Mononuclear cell (primary cell): ENCODE data around the gene PTPRM. TPM values are rescaled to one million over a fixed set of nuclear protein-coding genes. Genes with fewer than 3 reads are reported as not detected.

Experiments used
- H3K27me3 ChIP-seq: 2 replicates; pipeline ENCODE4 v1.6.0; 2011; ENCODE audit warnings: low read length, control low read depth; ENCODE audit not compliant: insufficient read depth
- H3K4me1 ChIP-seq: 2 replicates; pipeline ENCODE4 v1.5.1; 2011; ENCODE audit warnings: mild to moderate bottlenecking, low read length, control low read depth; ENCODE audit not compliant: insufficient read depth
- H3K4me3 ChIP-seq: 2 replicates; pipeline ENCODE4 v1.5.1; 2011; ENCODE audit warnings: mild to moderate bottlenecking, low read length, moderate library complexity
- H3K9me3 ChIP-seq: 2 replicates; pipeline ENCODE4 v1.5.1; 2011; ENCODE audit warnings: low read depth, mild to moderate bottlenecking, control low read depth, low read length
- total RNA-seq: library from RNA; depleted of rRNA; stranded (reverse); fragments of >200 nt; gene quantifications from one replicate; pipeline ENCODE4 v1.2.3, GENCODE V29; 2012

The PTPRM gene
- total RNA-seq, 1 donor = 8.0 TPM

DNA sequence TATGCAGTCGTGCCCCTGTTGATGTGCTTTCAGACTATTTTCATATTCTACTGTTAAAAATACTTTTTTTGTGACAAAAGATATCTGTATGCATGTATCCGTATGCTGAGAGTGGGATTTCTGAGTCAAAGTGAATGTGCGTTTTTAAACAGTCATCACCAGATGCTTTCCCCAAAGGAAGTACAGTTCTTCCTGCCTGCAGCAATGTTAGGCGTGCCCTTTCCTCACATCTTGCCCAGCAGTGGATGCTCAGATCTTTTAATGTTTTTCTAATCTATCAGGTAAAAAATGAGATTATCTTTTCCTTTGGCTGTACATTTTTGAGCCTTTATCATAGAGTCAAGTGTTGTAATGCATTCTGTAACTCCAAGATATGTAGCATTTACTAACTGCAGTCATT, 111.7 kb downstream of the PTPRM start:
- no peaks in the 10 kb centered on the region for H3K4me1 ChIP-seq
- H3K4me3 ChIP-seq = no peak overlapping the region
- no peaks in the 10 kb centered on the region for H3K9me3 ChIP-seq
- no peaks in the 10 kb centered on the region for H3K27me3 ChIP-seq

DNA sequence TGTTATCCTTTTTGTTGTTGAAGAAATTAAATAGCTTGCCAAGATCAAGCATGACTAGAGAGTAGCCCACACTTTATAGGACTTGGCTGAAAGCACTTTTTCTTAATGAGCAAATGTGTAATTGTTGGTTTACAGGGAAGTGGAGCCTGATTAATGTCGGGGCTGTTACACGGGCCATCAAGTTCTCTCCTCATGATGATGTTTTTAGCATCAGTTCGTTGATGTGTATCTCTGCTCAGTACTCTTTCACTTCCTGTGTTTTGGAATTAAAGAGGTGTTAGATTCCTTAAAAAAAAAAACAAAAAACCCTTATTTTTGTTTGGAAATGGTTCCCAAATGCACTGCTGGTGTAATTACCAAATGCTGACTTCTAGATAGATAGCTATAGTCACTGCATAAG, 114.2 kb downstream of the PTPRM start:
- Histone ChIP-seq H3K4me1 (no peaks in the 10 kb centered on the region), H3K4me3 (no peak overlapping the region), H3K27me3 (no peaks in the 10 kb centered on the region), H3K9me3 (no peaks in the 10 kb centered on the region)

DNA sequence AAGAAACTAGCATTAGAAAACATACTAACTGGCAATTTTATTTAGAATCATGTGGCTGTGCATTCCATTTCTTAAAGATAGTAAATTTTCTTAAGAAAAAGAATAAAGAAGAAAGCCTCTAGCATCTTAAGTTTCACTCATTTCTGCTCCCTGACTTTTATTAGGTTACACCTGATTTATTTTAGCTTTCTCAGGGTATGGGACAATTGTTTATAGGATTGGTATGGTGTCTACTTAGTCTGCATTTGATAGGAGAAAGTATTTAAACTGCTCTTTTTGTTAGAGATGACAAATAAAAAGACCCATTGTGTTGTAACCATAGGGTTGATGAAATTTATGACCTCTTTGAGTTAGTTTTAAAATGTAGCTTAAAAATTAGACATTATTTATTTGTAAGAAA, 115.2 kb downstream of the PTPRM start:
- no peaks in the 10 kb centered on the region for H3K4me1 ChIP-seq
- H3K4me3 ChIP-seq = no peak overlapping the region
- H3K27me3 ChIP-seq = no peaks in the 10 kb centered on the region
- H3K9me3 ChIP-seq = no peaks in the 10 kb centered on the region

DNA sequence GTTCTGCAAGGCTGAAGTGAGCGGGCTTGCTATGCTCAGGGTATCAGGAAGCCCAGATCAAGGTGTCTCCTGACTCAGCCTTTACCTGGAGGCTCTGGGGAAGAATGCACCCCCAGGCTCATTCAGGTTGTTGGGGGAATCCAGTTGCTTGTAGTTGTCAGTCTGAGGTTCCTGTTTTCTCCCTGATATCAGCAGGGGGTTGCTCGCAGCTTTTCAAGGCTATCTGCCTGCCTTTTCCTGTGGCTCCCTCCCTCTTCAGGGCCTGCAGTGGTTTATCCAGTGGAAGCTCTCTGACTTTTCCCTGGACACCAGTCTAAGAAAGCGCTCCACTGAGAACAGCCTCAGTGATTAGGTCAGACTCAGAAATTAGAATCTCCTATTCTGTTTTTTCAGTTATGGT, 116.6 kb downstream of the PTPRM start:
- Histone ChIP-seq H3K4me1 (no peaks in the 10 kb centered on the region), H3K9me3 (no peaks in the 10 kb centered on the region), H3K4me3 (no peak overlapping the region), H3K27me3 (no peaks in the 10 kb centered on the region)

DNA sequence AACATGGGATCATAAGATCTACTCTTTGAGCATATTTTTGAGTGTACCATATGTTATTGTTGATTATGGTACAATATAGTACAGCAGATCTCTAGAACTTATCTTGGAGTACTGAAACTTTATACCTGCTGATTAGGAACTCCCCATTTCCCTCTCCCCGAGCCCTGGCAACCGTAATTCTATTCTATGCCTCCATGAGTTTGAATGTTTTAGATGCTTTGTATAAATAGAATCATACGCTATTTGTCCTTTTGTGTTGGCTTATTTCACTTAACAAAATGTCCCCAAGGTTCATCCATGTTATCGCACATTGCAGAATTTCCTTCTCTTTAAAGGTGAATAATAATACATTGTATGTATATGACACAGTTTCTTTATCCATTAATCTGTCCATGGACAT, 117.2 kb downstream of the PTPRM start:
- Histone ChIP-seq H3K4me1 (no peaks in the 10 kb centered on the region), H3K9me3 (no peaks in the 10 kb centered on the region), H3K4me3 (no peak overlapping the region)

DNA sequence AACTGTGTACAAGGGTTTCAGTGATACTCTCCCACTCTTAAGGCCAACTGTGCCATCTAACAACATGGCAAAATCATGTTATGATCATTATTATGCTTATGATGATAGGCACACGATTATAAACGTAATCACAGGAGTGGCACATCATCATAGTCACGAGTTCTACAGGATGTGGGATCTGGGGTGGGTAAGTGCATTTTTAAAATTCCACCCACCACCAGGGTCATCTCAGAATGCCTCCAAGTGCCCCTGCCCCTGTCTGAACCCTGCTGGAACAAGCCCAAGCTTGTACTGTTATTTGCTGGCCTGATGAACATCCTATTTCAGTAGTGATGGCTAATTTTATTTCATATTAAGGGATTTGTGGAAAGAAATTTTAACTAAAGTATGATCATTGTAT, 117.8 kb downstream of the PTPRM start:
- H3K4me1 ChIP-seq = no peaks in the 10 kb centered on the region
- no peaks in the 10 kb centered on the region for H3K27me3 ChIP-seq
- no peak overlapping the region for H3K4me3 ChIP-seq
- H3K9me3 ChIP-seq = no peaks in the 10 kb centered on the region

More for the DNA sequence above, 117.2 kb downstream of the PTPRM start:
- no peaks in the 10 kb centered on the region for H3K27me3 ChIP-seq

DNA sequence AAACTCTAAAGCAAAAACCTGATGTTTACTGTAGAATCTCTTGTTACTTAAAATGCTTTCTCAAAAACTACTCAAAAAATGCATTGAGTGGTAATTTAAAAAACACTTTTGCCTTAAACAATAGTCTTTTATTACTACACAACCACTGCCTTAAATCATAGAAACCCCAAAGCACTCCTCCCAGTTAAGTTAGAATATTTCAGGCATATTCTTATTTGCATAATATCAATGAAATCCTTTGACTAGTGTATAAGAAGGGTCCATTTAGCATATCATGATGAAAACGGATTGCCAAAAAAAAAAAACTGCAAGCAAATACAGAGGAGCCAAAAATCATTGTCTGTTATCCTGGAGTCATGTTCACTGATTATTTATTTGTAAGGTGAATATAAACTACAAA, 119.2 kb downstream of the PTPRM start:
- Histone ChIP-seq H3K4me1 (no peaks in the 10 kb centered on the region), H3K9me3 (no peaks in the 10 kb centered on the region), H3K4me3 (no peak overlapping the region), H3K27me3 (no peaks in the 10 kb centered on the region)

DNA sequence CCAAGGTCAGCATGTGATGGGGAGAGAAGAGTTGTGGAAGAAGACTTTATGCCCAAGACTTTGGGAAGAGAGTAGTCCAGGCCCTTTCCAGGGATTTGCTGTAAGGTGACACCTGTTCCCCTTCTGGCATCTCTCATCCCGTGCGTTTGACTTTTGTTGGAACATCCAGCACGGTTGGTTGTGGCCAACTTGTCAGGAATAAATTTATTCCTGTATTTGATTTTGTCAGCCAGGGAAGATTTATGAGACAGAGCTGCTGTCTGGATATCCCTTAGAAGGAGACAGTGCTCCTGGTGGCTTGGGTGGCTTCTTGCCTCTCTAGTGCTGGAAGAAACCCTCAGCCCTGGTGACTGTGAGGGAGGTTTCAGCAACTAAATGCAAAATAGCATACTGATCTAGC, 121.5 kb downstream of the PTPRM start:
- no peaks in the 10 kb centered on the region for H3K4me1 ChIP-seq
- H3K27me3 ChIP-seq = no peaks in the 10 kb centered on the region
- H3K9me3 ChIP-seq = no peaks in the 10 kb centered on the region
- no peak overlapping the region for H3K4me3 ChIP-seq

DNA sequence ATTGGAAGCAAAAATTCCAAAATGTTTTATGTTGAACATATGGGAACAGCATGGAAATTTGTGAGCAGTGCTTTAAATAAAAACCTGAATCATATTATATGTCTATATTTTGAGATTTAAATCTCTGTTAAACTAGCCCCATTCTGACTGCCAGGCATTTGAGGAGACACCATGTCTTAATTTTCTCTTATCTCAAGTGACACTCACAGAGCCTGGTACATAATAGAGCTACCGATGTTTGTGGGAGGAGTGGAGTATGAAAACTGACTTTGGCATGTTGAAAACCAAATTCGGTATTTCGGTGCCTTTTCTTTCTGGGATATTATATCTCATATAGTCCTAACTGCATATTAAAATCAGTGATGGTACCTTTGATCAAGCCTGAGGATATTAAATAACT, 124.1 kb downstream of the PTPRM start:
- Histone ChIP-seq H3K4me1 (no peaks in the 10 kb centered on the region), H3K27me3 (no peaks in the 10 kb centered on the region), H3K4me3 (no peak overlapping the region), H3K9me3 (no peaks in the 10 kb centered on the region)

DNA sequence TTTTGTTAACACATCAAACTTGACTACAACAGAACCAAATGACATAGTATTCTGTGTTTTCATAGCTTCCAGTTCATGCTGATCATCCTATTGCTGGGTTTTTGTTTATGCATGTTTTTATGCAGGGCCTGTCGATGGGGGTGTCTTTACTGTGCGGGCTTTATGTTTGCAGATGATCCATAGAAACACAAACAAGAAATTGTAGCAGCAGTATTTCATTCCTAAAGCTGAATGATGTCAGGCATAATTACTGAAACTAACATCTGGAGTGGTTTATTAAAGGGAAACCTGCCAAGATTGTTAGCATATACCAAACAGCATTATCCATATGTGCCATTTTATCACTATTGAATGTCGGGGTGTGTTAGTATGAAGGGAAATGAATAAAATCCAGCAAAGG, 129.7 kb downstream of the PTPRM start:
- Histone ChIP-seq H3K27me3 (no peaks in the 10 kb centered on the region), H3K4me1 (no peaks in the 10 kb centered on the region), H3K4me3 (no peak overlapping the region), H3K9me3 (no peaks in the 10 kb centered on the region)

DNA sequence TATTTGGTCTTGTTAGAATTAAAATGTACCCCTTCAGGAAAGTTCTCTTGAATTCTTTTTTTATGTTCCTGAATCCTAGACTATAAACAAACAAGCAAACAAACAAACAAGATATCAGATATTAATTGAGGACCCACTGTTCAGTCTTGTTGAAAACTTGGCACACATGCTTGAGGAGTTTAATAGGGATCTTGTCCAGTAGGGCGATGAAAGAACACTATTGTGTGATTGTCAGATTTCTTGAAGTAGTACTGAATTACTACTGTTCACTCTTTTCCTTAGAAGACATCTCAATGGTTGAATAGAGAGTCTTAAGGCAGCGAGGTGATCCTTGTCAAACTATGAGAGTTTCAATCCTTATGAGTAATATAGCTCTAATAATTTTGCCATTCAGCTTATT, 130.2 kb downstream of the PTPRM start:
- Histone ChIP-seq H3K9me3 (no peaks in the 10 kb centered on the region), H3K27me3 (no peaks in the 10 kb centered on the region), H3K4me1 (no peaks in the 10 kb centered on the region), H3K4me3 (no peak overlapping the region)

DNA sequence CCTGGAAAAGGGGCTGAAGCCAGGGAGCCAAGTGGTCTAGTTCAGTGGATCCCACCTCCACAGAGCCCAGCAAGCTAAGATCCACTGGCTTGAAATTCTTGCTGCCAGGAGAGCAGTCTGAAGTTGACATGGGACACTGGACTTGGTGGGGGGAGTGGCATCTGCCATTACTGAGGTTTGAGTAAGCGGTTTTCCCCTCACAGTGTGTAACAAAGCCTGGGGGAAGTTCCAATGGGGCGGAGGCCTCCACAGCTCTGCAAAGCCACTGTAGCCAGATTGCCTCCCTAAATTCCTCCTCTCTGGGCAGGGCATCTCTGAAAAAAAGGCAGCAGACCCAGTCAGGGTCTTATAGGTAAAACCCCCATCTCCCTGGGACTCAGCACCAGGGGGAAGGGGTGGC, 144.4 kb downstream of the PTPRM start:
- Histone ChIP-seq H3K4me1 (no peaks in the 10 kb centered on the region), H3K9me3 (no peaks in the 10 kb centered on the region), H3K27me3 (no peaks in the 10 kb centered on the region), H3K4me3 (no peak overlapping the region)

DNA sequence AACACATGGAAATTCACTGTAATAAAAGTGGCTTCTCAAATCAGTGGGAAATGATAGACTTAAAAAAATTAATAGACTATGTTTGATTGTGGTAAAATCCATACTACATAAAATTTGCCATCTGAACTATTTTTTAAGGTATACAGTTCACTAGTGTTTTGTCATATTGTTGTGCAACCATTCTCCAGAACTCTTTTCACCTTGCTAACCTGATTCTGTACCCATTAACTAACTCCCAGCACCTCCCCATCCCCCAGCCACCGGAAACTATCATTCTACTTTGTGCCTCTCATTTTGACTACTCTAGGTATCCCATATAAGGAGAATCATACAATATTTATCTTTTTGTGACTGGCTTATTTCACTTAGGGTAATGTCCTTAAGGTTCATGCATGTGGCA, 153.3 kb downstream of the PTPRM start:
- Histone ChIP-seq H3K9me3 (no peaks in the 10 kb centered on the region), H3K4me3 (no peak overlapping the region), H3K4me1 (no peaks in the 10 kb centered on the region), H3K27me3 (no peaks in the 10 kb centered on the region)

DNA sequence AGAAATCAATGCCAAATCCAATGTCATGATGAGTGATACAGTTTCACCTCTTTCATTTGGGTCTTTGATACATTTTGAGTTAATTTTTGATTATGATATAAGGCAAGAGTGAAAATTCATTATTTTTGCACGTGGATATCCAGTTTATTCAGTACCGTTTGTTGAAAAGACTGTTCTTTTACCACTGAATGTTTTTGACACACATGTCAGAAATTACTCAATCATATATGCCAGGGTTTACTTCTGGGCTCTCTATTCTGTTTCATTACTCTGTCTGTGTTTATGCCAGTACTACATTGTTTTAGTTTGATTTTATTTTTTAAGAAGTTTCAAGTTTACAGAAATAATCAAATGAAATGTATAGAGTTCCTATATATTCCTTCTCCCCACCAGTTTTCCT, 154.4 kb downstream of the PTPRM start:
- H3K9me3 ChIP-seq = no peaks in the 10 kb centered on the region
- no peaks in the 10 kb centered on the region for H3K4me1 ChIP-seq
- no peaks in the 10 kb centered on the region for H3K27me3 ChIP-seq
- H3K4me3 ChIP-seq = no peak overlapping the region

DNA sequence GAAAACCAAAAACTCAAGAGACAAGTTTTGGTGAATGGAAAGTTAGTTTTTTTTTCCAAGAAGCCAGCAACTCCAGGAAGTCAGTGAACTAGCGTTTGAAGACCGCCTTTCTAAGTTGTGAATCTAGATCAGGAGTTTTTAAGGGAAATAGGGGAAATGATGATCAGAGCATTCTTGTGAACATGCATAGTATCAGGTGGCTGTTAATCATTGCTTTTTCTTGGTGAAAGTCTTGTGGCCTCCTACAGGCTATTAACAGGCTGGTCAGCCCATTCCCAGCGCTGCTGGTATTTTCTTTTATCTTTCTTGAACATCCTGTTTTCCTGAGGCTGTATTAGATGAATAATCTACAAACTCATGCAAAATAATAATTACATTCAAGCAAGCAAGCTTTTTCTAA, 155.8 kb downstream of the PTPRM start:
- no peaks in the 10 kb centered on the region for H3K27me3 ChIP-seq
- no peak overlapping the region for H3K4me3 ChIP-seq
- no peaks in the 10 kb centered on the region for H3K4me1 ChIP-seq
- H3K9me3 ChIP-seq = no peaks in the 10 kb centered on the region

DNA sequence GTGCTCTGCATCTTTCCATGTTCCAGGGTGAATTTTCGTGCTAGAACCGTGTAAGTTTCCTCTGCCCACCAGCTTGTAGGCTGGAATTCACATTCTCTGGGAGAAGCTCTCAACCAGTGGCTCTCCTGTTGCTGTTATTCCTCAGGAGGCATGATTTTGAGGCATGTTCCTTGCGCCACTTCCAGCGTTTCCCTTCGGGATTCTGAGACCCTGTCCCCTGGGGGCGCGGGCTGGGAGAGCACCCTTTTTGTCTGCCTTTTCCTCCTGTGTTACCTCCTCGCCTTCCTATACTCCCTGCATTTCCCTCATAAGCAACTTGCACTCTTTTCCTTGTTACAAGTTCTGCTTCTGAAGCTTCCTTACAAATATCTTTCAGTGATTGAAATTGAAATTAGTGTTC, 156.4 kb downstream of the PTPRM start:
- no peaks in the 10 kb centered on the region for H3K9me3 ChIP-seq
- no peaks in the 10 kb centered on the region for H3K27me3 ChIP-seq
- no peaks in the 10 kb centered on the region for H3K4me1 ChIP-seq
- no peak overlapping the region for H3K4me3 ChIP-seq

DNA sequence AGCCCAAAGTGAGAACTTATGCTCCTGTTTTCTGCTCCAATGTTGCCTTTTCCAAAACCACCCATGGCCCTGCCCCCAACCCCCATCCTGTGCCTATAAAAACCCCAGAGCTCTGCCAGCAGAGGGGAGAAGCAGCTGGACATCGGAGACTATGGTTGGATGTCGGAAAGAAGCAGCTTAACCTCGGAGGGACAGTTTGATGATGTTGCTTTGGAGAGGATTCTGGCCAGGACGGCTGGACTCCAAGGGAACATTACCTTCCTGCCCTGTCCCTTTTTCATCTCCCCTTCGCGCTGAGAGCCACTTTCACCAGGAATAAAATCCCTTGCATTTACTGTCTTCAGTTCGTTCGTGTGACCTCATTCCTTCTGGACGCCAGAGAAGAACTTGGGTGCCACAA, 158.4 kb downstream of the PTPRM start:
- no peaks in the 10 kb centered on the region for H3K9me3 ChIP-seq
- no peaks in the 10 kb centered on the region for H3K27me3 ChIP-seq
- H3K4me3 ChIP-seq = no peak overlapping the region
- H3K4me1 ChIP-seq = no peaks in the 10 kb centered on the region
